ENCODE data around the gene CAMK2N1. TPM values are rescaled to one million over a fixed set of nuclear protein-coding genes. Genes with fewer than 3 reads are reported as not detected.

Gene CAMK2N1
- total and polyA plus RNA-seq, 10 of the 15 experiments (the other 5 are each of a cell fraction or from before 2014, with no cell fraction given) = 0.23 TPM; not detected in 9

DNA sequence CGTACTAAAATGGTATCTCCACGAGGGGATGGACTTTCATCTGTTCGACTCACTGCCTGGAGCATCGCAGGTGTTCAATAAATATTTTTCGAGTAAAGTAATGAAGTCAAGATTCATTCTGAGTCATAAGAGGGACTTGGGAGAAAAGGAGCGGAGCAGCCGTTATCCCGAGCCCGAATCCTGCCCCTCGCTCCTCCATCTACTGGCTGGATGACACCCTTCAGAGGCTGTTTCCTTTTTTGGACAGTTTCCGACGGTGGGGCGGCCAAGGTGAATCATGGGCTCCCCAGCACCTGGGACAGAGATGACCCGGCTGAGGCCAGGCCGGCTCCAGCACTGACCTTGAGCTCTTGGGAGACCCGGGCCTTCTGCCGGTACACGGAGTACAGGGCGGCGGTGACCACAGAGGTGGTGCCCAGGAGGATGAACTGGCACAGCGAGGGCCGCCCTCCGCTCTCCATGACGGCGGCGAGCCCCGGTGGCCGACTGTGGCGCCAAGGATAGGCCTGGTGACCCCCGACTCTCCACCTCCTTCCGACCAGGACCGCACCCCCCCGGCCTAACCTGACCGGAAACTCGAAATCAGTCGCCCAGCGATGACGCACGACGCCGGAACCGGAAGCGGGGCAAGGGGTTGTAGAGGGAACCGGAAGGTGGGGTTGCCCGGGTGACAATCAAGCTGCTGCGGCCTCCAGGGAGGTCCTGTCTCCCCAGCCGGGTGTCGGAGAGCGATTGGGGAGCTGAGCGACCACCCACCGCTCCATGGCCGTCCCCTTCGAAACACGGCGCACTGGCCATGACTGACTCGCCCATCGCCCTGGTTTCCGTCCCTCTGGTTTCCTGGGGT is 21.8 kb upstream of the CAMK2N1 start, which contains the start of gene MUL1:
Gene MUL1 (minus strand): TSS at position 588 of the 847 bp plus-strand sequence. CDS start 127 bp downstream, at position 461.
- Histone ChIP-seq H3K27ac (ENCODE audit: control insufficient read depth, insufficient read depth) (peak within 1 kb of the TSS; percentile 79), H3K79me2 (ENCODE audit: control insufficient read depth, insufficient read depth, low read length) (peaks cover 10% of the 10 kb centered on the region), H3K9ac (ENCODE audit: control insufficient read depth, insufficient read depth, low read length) (peak within 1 kb of the TSS; percentile 71), H2AFZ (ENCODE audit: control insufficient read depth, low read depth, low read length) (peak within 1 kb of the TSS; percentile 96), H3K27me3 (replicated peaks in 1 of 2; ENCODE audit: control insufficient read depth in 2 of 2, insufficient read depth in 2 of 2, low read length in 1 of 2) (no peaks in the 10 kb centered on the region), H3K4me2 (ENCODE audit: control insufficient read depth, insufficient read depth) (peak within 1 kb of the TSS; percentile 90), H4K20me1 (ENCODE audit: control insufficient read depth, insufficient read depth) (no peaks in the 10 kb centered on the region), H3K4me1 (ENCODE audit: control insufficient read depth, insufficient read depth, low read length) (no peaks in the 10 kb centered on the region), H3K9me3 (replicated peaks; ENCODE audit: control insufficient read depth, insufficient read depth, low read length) (no peaks in the 10 kb centered on the region), H3K36me3 (ENCODE audit: control insufficient read depth in 2 of 2, insufficient read depth in 2 of 2, low read length in 1 of 2) (peaks cover 0 to 3% of the 10 kb centered on the region in 2 experiments; a peak in 2 of 4 replicates), H3K4me3 (peak within 1 kb of the TSS; percentile 97)
- ChIA-PET CTCF (interaction anchor here (1.3 to 1.5 kb wide), 3 partner anchors 14 to 127 kb away, joined by 3 to 6 read pairs (median 5); no protein-coding TSS in a partner anchor), POLR2A (interaction anchor here (0.9 kb wide), 1 partner anchor 621 kb away, joined by 4 read pairs; no protein-coding TSS in a partner anchor), SMC1A (ENCODE audit: uncharacterized antibody, unreplicated experiment) (no interaction called here), RAD21 (ENCODE audit: unreplicated experiment) (no interaction called here)
- in situ Hi-C loops (cut with MboI) = no loop called here
- BruUV-seq (replicated peaks) = TSS peak; percentile 84
- 1% methylated on average over 58 of the region's 58 CpGs for WGBS (ENCODE audit: insufficient coverage, insufficient replicate concordance, low lambda C conversion rate, missing lambda C conversion rate)
- intact Hi-C loops (cut with micrococcal nuclease; ENCODE audit: unreplicated experiment) = no loop called here
- ATAC-seq = peak; percentile 97
- DNase-seq (ENCODE audit: low read depth, low spot score) = peak; percentile 66
- FAIRE-seq = peak; percentile 86
- TF ChIP-seq, protein P1, sequence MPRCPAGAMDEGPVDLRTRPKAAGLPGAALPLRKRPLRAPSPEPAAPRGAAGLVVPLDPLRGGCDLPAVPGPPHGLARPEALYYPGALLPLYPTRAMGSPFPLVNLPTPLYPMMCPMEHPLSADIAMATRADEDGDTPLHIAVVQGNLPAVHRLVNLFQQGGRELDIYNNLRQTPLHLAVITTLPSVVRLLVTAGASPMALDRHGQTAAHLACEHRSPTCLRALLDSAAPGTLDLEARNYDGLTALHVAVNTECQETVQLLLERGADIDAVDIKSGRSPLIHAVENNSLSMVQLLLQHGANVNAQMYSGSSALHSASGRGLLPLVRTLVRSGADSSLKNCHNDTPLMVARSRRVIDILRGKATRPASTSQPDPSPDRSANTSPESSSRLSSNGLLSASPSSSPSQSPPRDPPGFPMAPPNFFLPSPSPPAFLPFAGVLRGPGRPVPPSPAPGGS (IDR thresholded peaks at IDR 0.05; ENCODE audit: borderline replicate concordance, insufficient read depth, low read depth, low read length, poor library complexity, severe bottlenecking) = no peak
- TF ChIP-seq ZNF24 (IDR thresholded peaks at IDR 0.05) (no peak), RAD51 (IDR thresholded peaks at IDR 0.05) (no peak), SMAD5 (IDR thresholded peaks at IDR 0.05; ENCODE audit: low read depth) (no peak), POLR2A (IDR thresholded peaks at IDR 0.05; ENCODE audit: low read depth, low read length) (peak; percentile 87), MYC (IDR thresholded peaks at IDR 0.05; ENCODE audit: insufficient read depth, insufficient read length, insufficient replicate concordance, low read length, severe bottlenecking) (no peak), FOS (IDR thresholded peaks at IDR 0.05; ENCODE audit: borderline replicate concordance, extremely low read depth, insufficient read length) (no peak), SMARCA5 (IDR thresholded peaks at IDR 0.05) (no peak), NRF1 (conservative IDR thresholded peaks at IDR 0.05; ENCODE audit: low read depth, low read length) (no peak), ESRRA (IDR thresholded peaks at IDR 0.05; ENCODE audit: low read length) (0 out of 2 replicates have a peak, but pooled peaks have one; percentile 12), BACH1 (IDR thresholded peaks at IDR 0.05; ENCODE audit: borderline replicate concordance) (no peak; the same call in 1 of the 2 replicates), RBBP5 (conservative IDR thresholded peaks at IDR 0.05) (no peak), PAX5 (IDR thresholded peaks at IDR 0.05; ENCODE audit: borderline replicate concordance, low read depth, low read length) (no peak; the same call in 1 of the 2 replicates), SUPT20H (IDR thresholded peaks at IDR 0.05; ENCODE audit: borderline replicate concordance, control insufficient read depth, low read depth, low read length) (no peak), FOXM1 (IDR thresholded peaks at IDR 0.05; ENCODE audit: low read depth, low read length) (no peak), YY1 (IDR thresholded peaks at IDR 0.05; ENCODE audit: low read depth, low read length) (no peak), JUND (IDR thresholded peaks at IDR 0.05; ENCODE audit: low read depth, low read length) (no peak), MEF2B (IDR thresholded peaks at IDR 0.05; ENCODE audit: partially characterized antibody, poor library complexity, severe bottlenecking) (peak; percentile 63), NR2F1 (conservative IDR thresholded peaks at IDR 0.05) (peak; percentile 86), IKZF2 (IDR thresholded peaks at IDR 0.05) (0 out of 4 replicates have a peak, but pooled peaks of 1 of the 2 experiments have one; percentile 12), CHD2 (IDR thresholded peaks at IDR 0.05; ENCODE audit: borderline replicate concordance, low read depth, low read length) (peak; percentile 54; the same call in 1 of the 2 replicates)
- TF ChIP-seq, protein P2, sequence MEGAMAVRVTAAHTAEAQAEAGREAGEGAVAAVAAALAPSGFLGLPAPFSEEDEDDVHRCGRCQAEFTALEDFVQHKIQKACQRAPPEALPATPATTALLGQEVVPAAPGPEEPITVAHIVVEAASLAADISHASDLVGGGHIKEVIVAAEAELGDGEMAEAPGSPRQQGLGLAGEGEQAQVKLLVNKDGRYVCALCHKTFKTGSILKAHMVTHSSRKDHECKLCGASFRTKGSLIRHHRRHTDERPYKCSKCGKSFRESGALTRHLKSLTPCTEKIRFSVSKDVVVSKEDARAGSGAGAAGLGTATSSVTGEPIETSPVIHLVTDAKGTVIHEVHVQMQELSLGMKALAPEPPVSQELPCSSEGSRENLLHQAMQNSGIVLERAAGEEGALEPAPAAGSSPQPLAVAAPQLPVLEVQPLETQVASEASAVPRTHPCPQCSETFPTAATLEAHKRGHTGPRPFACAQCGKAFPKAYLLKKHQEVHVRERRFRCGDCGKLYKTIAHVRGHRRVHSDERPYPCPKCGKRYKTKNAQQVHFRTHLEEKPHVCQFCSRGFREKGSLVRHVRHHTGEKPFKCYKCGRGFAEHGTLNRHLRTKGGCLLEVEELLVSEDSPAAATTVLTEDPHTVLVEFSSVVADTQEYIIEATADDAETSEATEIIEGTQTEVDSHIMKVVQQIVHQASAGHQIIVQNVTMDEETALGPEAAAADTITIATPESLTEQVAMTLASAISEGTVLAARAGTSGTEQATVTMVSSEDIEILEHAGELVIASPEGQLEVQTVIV (IDR thresholded peaks at IDR 0.05; ENCODE audit: borderline replicate concordance, partially characterized antibody) = peak; percentile 32
